H9 (cell line): ENCODE data around the gene CDH6. TPM values are rescaled to one million over a fixed set of nuclear protein-coding genes. Genes with fewer than 3 reads are reported as not detected.
A peak's percentile ranks its signal among the peaks of the same experiment; 100 is the strongest.

Experiments
- DNase-seq: peaks from one replicate; pipeline ENCODE4 v3.0.0-alpha.2; 2017
- H2AFZ ChIP-seq: one replicate; pipeline ENCODE4 v1.6.1; 2013; ENCODE audit warnings: mild to moderate bottlenecking, low read length, control low read depth, moderate library complexity
- H2AK5ac ChIP-seq: 2 replicates; pipeline ENCODE4 v1.6.1; 2013; ENCODE audit warnings: low read length, control low read depth, mixed read lengths; ENCODE audit not compliant: insufficient read length
- H2BK120ac ChIP-seq: one replicate; pipeline ENCODE4 v1.6.1; 2013; ENCODE audit warnings: low read depth, mild to moderate bottlenecking, low read length, control low read depth, inconsistent platforms; ENCODE audit not compliant: poor library complexity, severe bottlenecking
- H2BK12ac ChIP-seq: 2 replicates; pipeline ENCODE4 v1.6.1; 2013; ENCODE audit warnings: low read length, control low read depth, mixed read lengths, low read depth; ENCODE audit not compliant: insufficient read length
- H2BK15ac ChIP-seq: 2 replicates; pipeline ENCODE4 v1.6.1; 2013; ENCODE audit warnings: low read depth, low read length, control low read depth
- H2BK20ac ChIP-seq: one replicate; pipeline ENCODE4 v1.6.1; 2013; ENCODE audit warnings: low read depth, mild to moderate bottlenecking, low read length, control low read depth, inconsistent platforms; ENCODE audit not compliant: poor library complexity, severe bottlenecking
- H2BK5ac ChIP-seq: 2 replicates; pipeline ENCODE4 v1.6.1; 2013; ENCODE audit warnings: low read length, control low read depth, mixed read lengths; ENCODE audit not compliant: insufficient read length
- H3K14ac ChIP-seq: 2 replicates; pipeline ENCODE4 v1.6.1; 2013; ENCODE audit warnings: low read length, control low read depth; ENCODE audit not compliant: insufficient read depth
- H3K18ac ChIP-seq: 2 replicates; pipeline ENCODE4 v1.6.1; 2013; ENCODE audit warnings: low read depth, mild to moderate bottlenecking, mixed read lengths, low read length, control low read depth; ENCODE audit not compliant: insufficient read length
- H3K23ac ChIP-seq: 2 replicates; pipeline ENCODE4 v1.6.1; 2013; ENCODE audit warnings: low read length, control low read depth, mixed read lengths, low read depth; ENCODE audit not compliant: insufficient read length
- H3K23me2 ChIP-seq: 2 replicates; pipeline ENCODE4 v1.6.1; 2013; ENCODE audit warnings: low read depth, mild to moderate bottlenecking, mixed read lengths, low read length, control low read depth; ENCODE audit not compliant: insufficient read length, poor library complexity, severe bottlenecking
- H3K27ac ChIP-seq: 2 replicates; pipeline ENCODE4 v1.5.1; 2013; ENCODE audit warnings: low read length, control low read depth, mixed read lengths, low read depth; ENCODE audit not compliant: insufficient read length
- H3K27me3 ChIP-seq: 2 replicates; pipeline ENCODE4 v1.6.1; 2013; ENCODE audit warnings: low read length, control low read depth, inconsistent platforms; ENCODE audit not compliant: insufficient read depth
- H3K4ac ChIP-seq: 2 replicates; pipeline ENCODE4 v1.6.1; 2013; ENCODE audit warnings: low read depth, mild to moderate bottlenecking, control low read depth, inconsistent platforms, low read length, moderate library complexity
- H3K4me1 ChIP-seq: 2 replicates; pipeline ENCODE4 v1.6.1; 2013; ENCODE audit warnings: low read length, control low read depth, inconsistent platforms; ENCODE audit not compliant: insufficient read depth
- H3K4me2 ChIP-seq: 2 replicates; pipeline ENCODE4 v1.6.1; 2013; ENCODE audit warnings: low read length, control low read depth, mixed read lengths; ENCODE audit not compliant: insufficient read length, insufficient read depth
- H3K56ac ChIP-seq: 2 replicates; pipeline ENCODE4 v1.6.1; 2013; ENCODE audit warnings: low read depth, mild to moderate bottlenecking, mixed read lengths, low read length, control low read depth; ENCODE audit not compliant: insufficient read length
- H3K79me1 ChIP-seq: 2 replicates; pipeline ENCODE4 v1.6.1; 2013; ENCODE audit warnings: low read depth, mild to moderate bottlenecking, moderate library complexity, low read length, control low read depth, inconsistent platforms; ENCODE audit not compliant: insufficient read depth, poor library complexity, severe bottlenecking
- H3K79me2 ChIP-seq: 2 replicates; pipeline ENCODE4 v1.6.1; 2013; ENCODE audit warnings: low read length, control low read depth, inconsistent platforms; ENCODE audit not compliant: insufficient read depth
- H3K9ac ChIP-seq: 2 replicates; pipeline ENCODE4 v1.6.1; 2013; ENCODE audit warnings: low read length, control low read depth, mixed read lengths; ENCODE audit not compliant: insufficient read length; ENCODE audit errors: extremely low read depth
- H3K9me3 ChIP-seq: one replicate; pipeline ENCODE4 v1.6.1; 2013; ENCODE audit warnings: low read depth, low read length, inconsistent platforms; ENCODE audit not compliant: control insufficient read depth
- H3T11ph ChIP-seq: one replicate; pipeline ENCODE4 v1.6.1; 2013; ENCODE audit warnings: mild to moderate bottlenecking, low read length, control low read depth, inconsistent platforms
- H4K20me1 ChIP-seq: one replicate; pipeline ENCODE4 v1.6.1; 2013; ENCODE audit not compliant: control insufficient read depth, insufficient read length, insufficient read depth
- H4K5ac ChIP-seq: 2 replicates; pipeline ENCODE4 v1.6.1; 2013; ENCODE audit warnings: low read depth, mild to moderate bottlenecking, mixed read lengths, low read length, control low read depth; ENCODE audit not compliant: insufficient read length
- H4K8ac ChIP-seq: replicated peaks from 2 replicates; pipeline ENCODE4 v1.6.1; 2013; ENCODE audit warnings: low read length, control low read depth, mixed read lengths, low read depth; ENCODE audit not compliant: insufficient read length
- H4K91ac ChIP-seq: 2 replicates; pipeline ENCODE4 v1.6.1; 2013; ENCODE audit warnings: low read depth, mild to moderate bottlenecking, moderate library complexity, mixed read lengths, low read length, control low read depth; ENCODE audit not compliant: insufficient read length
- H3K27ac Mint-ChIP-seq, 3 experiments: 2 replicates in 2 of 3; 3 replicates in 1 of 3; pipeline ENCODE4 v1.8.0; 2020 to 2021; ENCODE audit warnings: mixed read lengths in 3 of 3, mild to moderate bottlenecking in 1 of 3, moderate library complexity in 1 of 3
- H3K27me3 Mint-ChIP-seq: 2 replicates; pipeline ENCODE4 v1.8.0; 2021; ENCODE audit warnings: low read depth, mild to moderate bottlenecking, moderate library complexity, mixed read lengths
- H3K36me3 Mint-ChIP-seq, 3 experiments: 2 replicates in 2 of 3; 3 replicates in 1 of 3; pipeline ENCODE4 v1.8.0; 2020 to 2021; ENCODE audit warnings: low read depth in 3 of 3, mixed read lengths in 3 of 3; ENCODE audit not compliant: insufficient read depth in 1 of 3
- H3K4me1 Mint-ChIP-seq, 2 experiments: 2 replicates each; pipeline ENCODE4 v1.8.0; 2020; ENCODE audit warnings: mixed read lengths in 2 of 2
- H3K4me3 Mint-ChIP-seq, 2 experiments: 2 replicates in 1 of 2; 3 replicates in 1 of 2; pipeline ENCODE4 v1.8.0; 2020 to 2021; ENCODE audit warnings: mild to moderate bottlenecking in 2 of 2, mixed read lengths in 2 of 2, moderate library complexity in 1 of 2
- H3K9me3 Mint-ChIP-seq, 2 experiments: 2 replicates in 1 of 2; 3 replicates in 1 of 2; pipeline ENCODE4 v1.8.0; 2020; ENCODE audit warnings: mild to moderate bottlenecking in 2 of 2, mixed read lengths in 2 of 2, moderate library complexity in 1 of 2
- CTCF ChIP-seq: fragments of 200-600 bp; sonication (generic); conservative IDR thresholded peaks from 3 replicates; pipeline ENCODE4 v1.8.0; 2021; ENCODE audit warnings: antibody characterized with exemption, mild to moderate bottlenecking
- WGBS: extraction: QIAGEN DNeasy Blood & Tissue Kit; methylation state at CpG from one replicate; pipeline ENCODE4 v1.1.7; 2013; ENCODE audit warnings: missing lambda C conversion rate, low lambda C conversion rate, mixed read lengths; ENCODE audit not compliant: insufficient read length; ENCODE audit errors: extremely low coverage; 5-methylcytosine and 5-hydroxymethylcytosine counted together
- total RNA-seq: library from RNA; stranded (reverse); gene quantifications from 2 replicates; pipeline ENCODE4 v1.2.1, GENCODE V29; 2021

The CDH6 gene
- total RNA-seq, 1 experiment from 2014 or later = 11.7 TPM

DNA sequence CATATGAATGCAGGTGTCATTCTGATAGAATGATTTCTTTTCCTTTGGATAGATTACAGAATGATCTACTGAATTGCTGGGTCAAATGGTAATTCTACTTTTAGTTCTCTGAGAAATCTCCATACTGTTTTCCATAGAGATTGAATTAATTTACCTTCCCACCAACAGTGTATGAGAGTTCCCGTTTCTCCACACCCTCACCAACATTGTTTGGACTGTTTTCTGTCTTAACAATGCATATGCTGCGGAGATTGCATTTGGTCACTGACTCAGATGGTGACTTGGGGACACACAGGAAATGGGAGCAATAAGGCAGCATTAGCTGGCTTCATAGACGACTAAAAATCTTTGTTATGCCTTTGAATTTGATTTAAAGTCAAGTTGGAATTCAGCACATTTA lies 95.9 kb downstream of the CDH6 start:
- Mint-ChIP-seq H3K27ac (0 out of 7 replicates have a peak overlapping the region, but pooled peaks of 1 of the 3 experiments have one; percentile 12), H3K36me3 (no peaks in the 10 kb centered on the region), H3K4me3 (no peak overlapping the region), H3K9me3 (no peaks in the 10 kb centered on the region; a peak in 1 of 5 replicates), H3K4me1 (peaks cover 13 to 15% of the 10 kb centered on the region in 2 experiments; a peak in 3 of 4 replicates), H3K27me3 (no peaks in the 10 kb centered on the region)
- TF ChIP-seq CTCF = no peak
- Histone ChIP-seq H3K14ac (no peak overlapping the region), H2BK5ac (no peak overlapping the region), H2BK120ac (no peak overlapping the region), H3K9ac (no peak overlapping the region), H3K23me2 (no peaks in the 10 kb centered on the region), H4K91ac (no peak overlapping the region), H2BK12ac (no peak overlapping the region), H3K56ac (no peak overlapping the region), H3K27me3 (no peaks in the 10 kb centered on the region), H3K18ac (no peak overlapping the region), H3K79me1 (no peaks in the 10 kb centered on the region), H4K8ac (no peak overlapping the region), H3K4me2 (no peak overlapping the region), H2BK15ac (no peak overlapping the region), H3K79me2 (no peaks in the 10 kb centered on the region), H2AK5ac (no peak overlapping the region), H3K23ac (no peak overlapping the region), H4K20me1 (no peaks in the 10 kb centered on the region), H2AFZ (no peak overlapping the region), H4K5ac (no peak overlapping the region), H3K4me1 (peaks cover 3% of the 10 kb centered on the region; the same call in 1 of the 2 replicates), H3T11ph (no peak overlapping the region), H3K27ac (no peak overlapping the region), H2BK20ac (no peak overlapping the region), H3K4ac (no peak overlapping the region), H3K9me3 (no peaks in the 10 kb centered on the region)
- no peak for DNase-seq
- no CpG with 5 or more reads among the region's 3 CpGs for WGBS
